ENCODE measurements around the gene SORCS2. TPM values are rescaled to one million over a fixed set of nuclear protein-coding genes. Genes with fewer than 3 reads are reported as not detected.

The SORCS2 gene
- total and polyA plus RNA-seq, 2 of the 8 experiments (the other 6 are each of a cell fraction or from before 2014, with no cell fraction given) = 0.36 to 1.8 TPM

DNA sequence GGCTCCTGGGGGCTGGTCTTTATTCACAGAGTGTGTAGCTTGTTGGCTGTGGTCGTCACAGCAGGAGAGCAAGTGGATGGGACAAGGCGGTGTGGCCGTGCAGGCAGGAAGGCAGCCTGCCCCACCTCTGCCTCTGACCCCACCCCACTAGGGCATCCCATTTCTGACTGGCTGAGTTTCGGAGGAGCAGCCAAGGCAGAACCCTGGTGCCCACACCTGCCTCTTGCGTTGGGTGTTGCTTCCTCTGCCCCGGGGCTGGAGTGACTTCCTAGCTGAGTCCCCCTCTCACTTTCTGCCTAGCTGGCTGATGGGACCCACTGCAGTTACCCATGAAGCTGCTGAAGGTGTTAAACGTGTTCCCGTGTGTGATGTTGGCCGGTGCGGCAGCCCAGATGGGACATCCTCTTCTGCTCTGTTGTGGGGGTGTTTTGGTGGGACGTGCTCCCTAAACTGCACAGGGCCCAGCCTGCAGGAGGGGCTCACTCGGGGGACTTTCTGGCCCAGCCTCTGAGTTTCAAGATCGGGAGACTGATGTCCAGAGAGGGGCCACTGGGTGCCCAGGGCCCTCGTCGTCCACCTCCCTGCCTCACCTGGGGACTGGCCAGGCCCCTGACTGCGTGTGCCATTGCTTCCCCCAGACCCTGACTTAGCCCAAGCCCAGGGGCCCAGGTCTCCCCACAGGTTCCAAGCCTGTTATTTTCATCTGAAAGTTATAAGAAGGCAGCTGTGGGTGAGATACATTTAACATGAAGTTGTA, 140.9 kb downstream of the SORCS2 start (continued):
- TF ChIP-seq CREB1 (IDR thresholded peaks at IDR 0.05) = no peak
